C4-2B (cell line): ENCODE measurements around the gene UAP1L1.

Source experiments
- CTCF ChIP-seq: fragments of 450-650 bp; conservative IDR thresholded peaks from 2 replicates; pipeline ENCODE4 v1.5.1; 2017; ENCODE audit warnings: mild to moderate bottlenecking
- ZFX ChIP-seq: fragments of 450-650 bp; IDR thresholded peaks from 2 replicates; pipeline ENCODE4 v1.6.1; 2017

GRCh38 chr9:137049544-137050449, 27.5 kb upstream of the UAP1L1 start:
- TF ChIP-seq CTCF, result no peak; the same call in 1 of the 2 replicates
- no peak for TF ChIP-seq ZFX
